Nephron (organoid): ENCODE data around the gene PPP6R2.

Source experiments
- H3K27ac Mint-ChIP-seq, 3 experiments: 2 replicates each; pipeline ENCODE4 v1.8.0; 2020; ENCODE audit warnings: mixed read lengths in 3 of 3, mild to moderate bottlenecking in 2 of 3, moderate library complexity in 1 of 3
- H3K27me3 Mint-ChIP-seq: 2 replicates; pipeline ENCODE4 v1.8.0; 2021; ENCODE audit warnings: low read depth, mild to moderate bottlenecking, moderate library complexity, mixed read lengths
- H3K36me3 Mint-ChIP-seq: 2 replicates; pipeline ENCODE4 v1.8.0; 2020; ENCODE audit warnings: low read depth, mixed read lengths
- H3K4me1 Mint-ChIP-seq: 2 replicates; pipeline ENCODE4 v1.8.0; 2020; ENCODE audit warnings: mixed read lengths
- H3K4me3 Mint-ChIP-seq, 3 experiments: 2 replicates each; pipeline ENCODE4 v1.8.0; 2020; ENCODE audit warnings: mild to moderate bottlenecking in 3 of 3, mixed read lengths in 3 of 3, moderate library complexity in 2 of 3
- H3K9me3 Mint-ChIP-seq: 2 replicates; pipeline ENCODE4 v1.8.0; 2020; ENCODE audit warnings: mixed read lengths
- TF ChIP-seq, protein P1 (sequence below), 3 experiments: fragments of 200-600 bp; sonication (generic); IDR thresholded peaks; one replicate each; pipeline ENCODE4 v1.5.0; 2021; ENCODE audit warnings: antibody characterized with exemption in 3 of 3; ENCODE audit not compliant: unreplicated experiment in 3 of 3

Gene PPP6R2

DNA sequence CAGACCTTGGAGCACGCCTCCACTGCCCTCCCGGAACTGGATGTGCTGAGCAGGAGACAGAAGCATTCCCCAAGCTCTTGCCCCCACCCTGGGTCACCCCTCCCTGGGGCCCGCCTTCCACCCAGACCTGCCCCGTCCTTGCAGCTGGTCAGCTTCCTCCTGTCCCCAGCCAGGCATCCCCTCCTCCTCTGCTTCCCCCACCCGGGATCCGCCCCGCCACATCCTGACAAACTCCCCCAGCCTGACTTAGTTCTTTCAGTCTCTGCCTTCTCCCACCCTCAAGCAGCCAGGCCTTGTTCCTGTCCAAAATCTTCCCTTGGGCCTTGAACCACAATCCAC lies 34.6 kb upstream of the PPP6R2 start:
- H3K4me1 Mint-ChIP-seq = peaks cover 22% of the 10 kb centered on the region
- H3K36me3 Mint-ChIP-seq = no peaks in the 10 kb centered on the region
- no peaks in the 10 kb centered on the region for H3K9me3 Mint-ChIP-seq
- peak overlapping the region; percentile 69 to 88 (median 85) for H3K4me3 Mint-ChIP-seq
- TF ChIP-seq, protein P1, sequence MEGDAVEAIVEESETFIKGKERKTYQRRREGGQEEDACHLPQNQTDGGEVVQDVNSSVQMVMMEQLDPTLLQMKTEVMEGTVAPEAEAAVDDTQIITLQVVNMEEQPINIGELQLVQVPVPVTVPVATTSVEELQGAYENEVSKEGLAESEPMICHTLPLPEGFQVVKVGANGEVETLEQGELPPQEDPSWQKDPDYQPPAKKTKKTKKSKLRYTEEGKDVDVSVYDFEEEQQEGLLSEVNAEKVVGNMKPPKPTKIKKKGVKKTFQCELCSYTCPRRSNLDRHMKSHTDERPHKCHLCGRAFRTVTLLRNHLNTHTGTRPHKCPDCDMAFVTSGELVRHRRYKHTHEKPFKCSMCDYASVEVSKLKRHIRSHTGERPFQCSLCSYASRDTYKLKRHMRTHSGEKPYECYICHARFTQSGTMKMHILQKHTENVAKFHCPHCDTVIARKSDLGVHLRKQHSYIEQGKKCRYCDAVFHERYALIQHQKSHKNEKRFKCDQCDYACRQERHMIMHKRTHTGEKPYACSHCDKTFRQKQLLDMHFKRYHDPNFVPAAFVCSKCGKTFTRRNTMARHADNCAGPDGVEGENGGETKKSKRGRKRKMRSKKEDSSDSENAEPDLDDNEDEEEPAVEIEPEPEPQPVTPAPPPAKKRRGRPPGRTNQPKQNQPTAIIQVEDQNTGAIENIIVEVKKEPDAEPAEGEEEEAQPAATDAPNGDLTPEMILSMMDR (IDR thresholded peaks at IDR 0.05; ENCODE audit: unreplicated experiment in 3 of 3) = no peak
- H3K27ac Mint-ChIP-seq = peak overlapping the region; percentile 93 to 99 (median 97)
- H3K27me3 Mint-ChIP-seq = no peaks in the 10 kb centered on the region

DNA sequence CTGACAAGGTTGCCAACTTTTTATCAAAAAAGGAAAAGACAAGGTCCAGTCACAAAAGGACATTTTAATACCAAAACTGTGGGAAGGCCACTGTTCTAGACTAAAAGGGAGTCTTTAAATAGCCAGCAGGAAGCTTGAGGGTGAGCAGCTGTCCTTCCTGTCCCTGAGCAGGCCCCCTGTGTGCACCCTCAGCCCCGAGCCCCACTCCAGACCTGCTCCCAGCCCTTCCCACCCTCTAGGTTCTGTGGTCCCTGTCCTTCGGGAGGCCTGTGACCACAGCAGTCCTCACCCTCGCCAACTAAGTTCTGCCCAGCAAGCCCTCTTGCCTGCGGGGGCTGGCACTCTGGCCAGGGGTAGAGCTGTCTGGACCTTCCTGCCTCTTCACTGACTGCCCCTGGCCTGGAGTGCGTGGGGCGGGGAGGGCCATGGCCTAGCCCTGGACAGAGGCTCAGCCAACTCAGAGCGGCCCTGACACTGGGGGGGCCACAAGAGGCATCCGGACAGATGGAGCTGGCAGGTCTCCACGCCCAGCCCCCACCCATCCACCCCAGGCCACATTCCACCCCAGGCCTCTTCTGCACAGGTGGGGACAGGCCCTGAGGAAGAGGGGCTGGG lies 34.0 kb upstream of the PPP6R2 start:
- Mint-ChIP-seq H3K27ac (peak overlapping the region; percentile 93 to 99 (median 97)), H3K4me1 (peaks cover 17% of the 10 kb centered on the region), H3K36me3 (no peaks in the 10 kb centered on the region), H3K4me3 (peak overlapping the region; percentile 69 to 88 (median 85)), H3K27me3 (no peaks in the 10 kb centered on the region), H3K9me3 (no peaks in the 10 kb centered on the region)
- TF ChIP-seq, protein P1 (IDR thresholded peaks at IDR 0.05; ENCODE audit: unreplicated experiment in 3 of 3) = no peak

DNA sequence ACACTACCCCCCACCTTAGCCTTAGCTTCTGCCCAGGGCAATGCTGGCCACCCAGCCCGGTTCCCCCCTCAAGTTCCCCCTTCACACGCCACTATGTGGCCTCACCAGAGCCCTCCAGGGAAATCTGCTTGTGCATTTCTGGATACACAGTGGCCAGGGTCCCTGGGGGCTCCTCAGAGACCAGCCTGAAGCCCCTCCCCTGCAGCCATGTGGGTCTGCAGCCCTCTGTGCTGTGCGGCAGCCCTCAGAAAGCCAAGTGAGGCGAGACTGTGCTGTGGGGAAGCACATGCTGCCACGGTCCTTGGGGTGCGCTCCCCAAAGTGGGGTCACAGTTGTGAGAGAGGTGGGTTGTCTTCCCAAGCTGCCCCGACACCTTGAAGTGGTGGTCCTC lies 33.5 kb upstream of the PPP6R2 start:
- Mint-ChIP-seq H3K4me3 (peak overlapping the region; percentile 25 to 46 (median 35)), H3K4me1 (peaks cover 13% of the 10 kb centered on the region), H3K27me3 (no peaks in the 10 kb centered on the region), H3K27ac (peak overlapping the region; percentile 82 to 97 (median 93)), H3K9me3 (no peaks in the 10 kb centered on the region), H3K36me3 (no peaks in the 10 kb centered on the region)
- TF ChIP-seq, protein P1 (IDR thresholded peaks at IDR 0.05; ENCODE audit: unreplicated experiment in 3 of 3) = no peak

DNA sequence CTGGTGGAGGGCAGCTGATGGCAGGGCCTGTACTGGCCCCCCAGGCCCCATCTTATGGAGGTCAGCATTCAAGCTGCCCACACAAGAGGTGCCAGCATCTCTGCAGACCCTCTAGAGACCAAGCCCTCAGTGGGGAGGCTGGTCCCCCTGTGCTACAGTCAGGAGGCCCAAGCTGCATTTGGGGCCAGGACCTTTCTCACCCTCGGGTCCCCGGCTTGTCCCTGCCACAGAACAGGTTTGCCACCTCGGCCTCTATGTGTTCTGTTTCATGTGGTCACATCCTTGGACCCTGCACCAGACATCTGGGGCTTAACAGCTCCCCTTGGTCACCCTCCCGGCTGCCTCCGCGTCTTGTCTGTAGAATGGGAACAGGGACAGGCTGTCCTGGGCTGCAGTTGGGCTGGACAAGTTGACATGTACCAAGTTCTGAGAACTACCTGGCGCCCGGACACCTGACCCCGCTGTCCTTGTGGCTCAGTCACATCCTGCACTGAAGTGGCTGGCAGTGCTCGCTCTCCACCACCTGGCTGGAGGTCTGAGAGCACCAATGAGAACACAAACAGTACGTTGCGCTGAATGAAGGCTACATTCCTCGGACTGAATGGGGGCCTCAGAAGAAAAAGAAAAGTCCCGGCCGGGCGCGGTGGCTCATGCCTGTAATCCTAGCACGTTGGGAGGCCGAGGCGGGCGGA lies 33.0 kb upstream of the PPP6R2 start:
- Mint-ChIP-seq H3K27me3 (peaks cover under 1% of the 10 kb centered on the region), H3K36me3 (no peaks in the 10 kb centered on the region), H3K4me1 (peaks cover 13% of the 10 kb centered on the region), H3K9me3 (no peaks in the 10 kb centered on the region), H3K4me3 (peak overlapping the region in 2 of 3 experiments; percentile 41 to 59), H3K27ac (peak overlapping the region; percentile 72 to 97 (median 93))
- TF ChIP-seq, protein P1 (IDR thresholded peaks at IDR 0.05; ENCODE audit: unreplicated experiment in 3 of 3) = no peak

DNA sequence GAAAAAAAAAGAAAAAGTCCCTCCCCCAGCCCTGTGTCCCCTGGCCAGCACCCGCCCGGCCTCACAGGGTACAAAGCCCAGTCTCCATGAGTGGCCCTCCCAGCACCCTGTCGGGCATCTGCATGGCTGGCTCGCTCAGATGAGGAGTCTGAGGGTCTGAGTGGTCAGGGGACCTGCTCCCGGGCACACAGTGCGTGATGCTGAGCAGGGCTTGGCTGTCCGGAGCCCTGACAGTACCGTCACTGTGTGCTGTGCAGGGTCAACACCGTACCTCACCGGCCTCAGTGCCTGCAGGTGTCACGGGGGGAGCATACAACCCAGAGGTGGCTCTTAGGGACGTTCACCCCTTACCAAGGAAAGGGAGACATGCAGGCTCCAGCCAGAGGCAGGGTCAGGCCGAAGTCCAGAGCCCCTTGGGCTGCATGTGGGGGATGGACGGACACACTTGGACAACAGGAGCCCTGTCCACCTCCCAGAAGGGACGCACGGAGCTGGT lies 32.1 kb upstream of the PPP6R2 start:
- Mint-ChIP-seq H3K9me3 (no peaks in the 10 kb centered on the region), H3K36me3 (no peaks in the 10 kb centered on the region), H3K4me1 (peaks cover 8% of the 10 kb centered on the region), H3K4me3 (no peak overlapping the region), H3K27me3 (peaks cover 6% of the 10 kb centered on the region), H3K27ac (peak overlapping the region in 1 of 3 experiments; percentile 45)
- TF ChIP-seq, protein P1 (IDR thresholded peaks at IDR 0.05; ENCODE audit: unreplicated experiment in 3 of 3) = no peak
